NB4 (cell line): ENCODE data around the gene DNAJC9.

Experiments
- DNase-seq: peaks from one replicate; pipeline ENCODE4 v3.0.0; 2010; ENCODE audit warnings: low read depth
- H3K4me3 ChIP-seq: one replicate; pipeline ENCODE4 v1.5.1; 2011; ENCODE audit warnings: mild to moderate bottlenecking, low read depth, low read length, moderate library complexity
- CTCF ChIP-seq: IDR thresholded peaks from one replicate; pipeline ENCODE4 v1.5.1; 2012; ENCODE audit warnings: low read depth, low read length
- MYC ChIP-seq: IDR thresholded peaks from 2 replicates; pipeline ENCODE4 v1.6.1; 2011; ENCODE audit warnings: low read depth, low read length
- POLR2A ChIP-seq: IDR thresholded peaks from 2 replicates; pipeline ENCODE4 v1.6.1; 2011; ENCODE audit warnings: mild to moderate bottlenecking; ENCODE audit not compliant: insufficient read length; ENCODE audit errors: extremely low read depth
- TF ChIP-seq, protein P1 (sequence below): IDR thresholded peaks from 2 replicates; pipeline ENCODE4 v1.6.1; 2011; ENCODE audit warnings: low read depth, low read length

Gene DNAJC9

DNA sequence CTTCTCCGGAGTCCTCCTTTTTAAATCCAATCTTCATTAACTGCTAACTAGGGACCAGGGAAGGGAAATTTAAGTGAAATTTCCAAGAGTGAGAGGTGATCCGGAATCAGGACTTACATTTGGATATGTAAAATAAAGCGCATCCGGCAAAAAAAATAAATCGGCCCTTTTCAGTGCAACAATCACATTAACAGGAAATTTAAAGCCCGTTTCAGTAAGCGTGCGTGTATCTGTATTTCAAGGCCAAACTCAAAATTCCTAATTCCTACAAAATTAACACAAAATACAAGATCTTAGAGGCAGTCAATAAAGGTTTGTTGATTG lies 771 bp downstream of the DNAJC9 start:
- no peak for DNase-seq
- H3K4me3 ChIP-seq, result peak overlapping the region; percentile 96
- no peak for TF ChIP-seq MYC
- no peak for TF ChIP-seq POLR2A
- no peak for TF ChIP-seq CTCF
- TF ChIP-seq, protein P1, sequence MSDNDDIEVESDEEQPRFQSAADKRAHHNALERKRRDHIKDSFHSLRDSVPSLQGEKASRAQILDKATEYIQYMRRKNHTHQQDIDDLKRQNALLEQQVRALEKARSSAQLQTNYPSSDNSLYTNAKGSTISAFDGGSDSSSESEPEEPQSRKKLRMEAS, result no peak

DNA sequence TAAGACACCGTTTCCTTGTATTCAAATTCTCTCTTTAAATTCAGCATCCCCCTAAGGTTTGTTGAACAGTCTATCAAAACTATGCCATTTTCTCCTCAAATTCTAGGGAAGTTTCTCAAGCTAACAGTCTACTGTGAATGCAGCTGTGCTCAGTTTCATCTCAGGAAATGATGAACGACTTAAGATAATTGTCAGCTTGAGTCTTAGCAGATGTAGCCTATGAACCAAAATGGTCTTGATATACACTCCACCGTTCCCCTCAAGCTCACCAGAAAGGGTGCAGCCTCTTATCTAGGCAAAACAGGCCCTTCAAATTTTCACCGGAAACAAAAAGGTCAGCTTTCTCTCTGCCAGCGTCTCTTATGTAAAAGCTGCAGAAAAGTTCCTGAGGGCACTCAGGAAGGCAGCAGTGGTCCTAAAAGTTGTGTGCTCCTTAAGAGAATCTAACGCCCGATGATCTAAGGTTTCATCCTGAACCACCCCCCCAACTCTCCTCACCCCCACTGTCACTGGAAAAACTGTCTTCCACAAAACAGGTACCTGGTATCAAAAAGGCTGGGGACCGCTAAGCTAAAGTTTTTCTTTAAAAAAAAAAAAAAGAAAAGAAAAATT lies 2.1 kb downstream of the DNAJC9 start:
- TF ChIP-seq POLR2A, result no peak
- TF ChIP-seq, protein P1, result no peak
- H3K4me3 ChIP-seq, result peak overlapping the region; percentile 96

GRCh38 chr10:73239908-73240307 lies 7.1 kb downstream of the DNAJC9 start:
- TF ChIP-seq MYC (no peak), POLR2A (no peak), CTCF (no peak)
- TF ChIP-seq, protein P1, result no peak
- DNase-seq, result no peak
- no peak overlapping the region for H3K4me3 ChIP-seq

More for the DNA sequence above, 2.1 kb downstream of the DNAJC9 start:
- DNase-seq, result no peak

DNA sequence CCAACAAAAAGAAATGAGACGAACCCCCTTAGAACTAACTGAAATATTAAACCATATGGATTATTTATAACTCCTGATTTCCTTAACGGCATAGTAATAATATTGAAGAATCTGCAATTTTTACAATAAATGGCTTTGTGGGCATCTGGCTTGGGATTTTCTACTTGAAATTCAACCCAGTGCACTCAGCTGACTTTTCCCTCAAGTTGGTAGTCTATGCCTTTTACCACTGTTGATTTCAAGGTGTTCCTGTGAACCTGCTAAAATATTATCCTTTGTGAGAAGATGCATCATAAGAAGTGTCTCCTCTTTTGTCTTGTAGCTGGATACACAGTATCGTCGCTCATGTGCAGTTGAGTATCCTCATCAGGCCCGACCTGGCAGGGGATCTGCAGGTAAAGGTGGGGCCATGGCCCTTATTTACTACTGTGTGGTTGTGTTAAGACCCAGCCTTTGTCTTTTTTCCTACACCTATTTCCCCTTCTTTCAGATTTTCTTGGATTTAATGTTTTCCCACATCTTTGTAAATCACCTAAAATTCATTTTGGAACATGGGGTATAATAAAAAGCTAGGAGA lies 8.0 kb downstream of the DNAJC9 start:
- H3K4me3 ChIP-seq, result no peak overlapping the region
- TF ChIP-seq, protein P1, result no peak
- TF ChIP-seq CTCF, result no peak
- TF ChIP-seq POLR2A, result no peak
- TF ChIP-seq MYC, result no peak
- no peak for DNase-seq

GRCh38 chr10:73234695-73235094 lies 12.4 kb downstream of the DNAJC9 start:
- no peak for DNase-seq
- H3K4me3 ChIP-seq, result no peak overlapping the region
- TF ChIP-seq CTCF, result no peak
- TF ChIP-seq, protein P1, result no peak
- no peak for TF ChIP-seq MYC

DNA sequence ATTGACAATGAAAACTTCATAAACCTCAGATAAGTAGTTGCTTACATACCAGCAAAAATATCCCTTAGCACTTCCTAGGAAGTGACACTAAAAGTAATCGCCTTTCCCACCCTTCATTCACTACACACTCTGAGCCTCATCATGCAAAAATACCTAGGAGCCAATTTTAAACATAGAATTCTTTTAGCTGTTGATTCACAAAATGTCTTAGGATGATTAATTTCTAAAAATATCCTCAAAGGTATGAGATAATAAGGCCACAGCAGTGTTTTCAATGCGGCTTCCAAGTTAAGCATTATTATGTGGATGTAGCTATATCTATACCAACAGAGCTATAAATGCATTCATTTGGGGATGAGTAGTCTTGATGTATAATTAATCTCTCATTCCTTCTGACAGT lies 13.2 kb downstream of the DNAJC9 start:
- H3K4me3 ChIP-seq, result no peak overlapping the region
- no peak for TF ChIP-seq CTCF
- TF ChIP-seq MYC, result no peak
- no peak for TF ChIP-seq POLR2A
- TF ChIP-seq, protein P1, result no peak
- DNase-seq, result no peak
